ENCODE measurements around the gene PAX5.

DNA sequence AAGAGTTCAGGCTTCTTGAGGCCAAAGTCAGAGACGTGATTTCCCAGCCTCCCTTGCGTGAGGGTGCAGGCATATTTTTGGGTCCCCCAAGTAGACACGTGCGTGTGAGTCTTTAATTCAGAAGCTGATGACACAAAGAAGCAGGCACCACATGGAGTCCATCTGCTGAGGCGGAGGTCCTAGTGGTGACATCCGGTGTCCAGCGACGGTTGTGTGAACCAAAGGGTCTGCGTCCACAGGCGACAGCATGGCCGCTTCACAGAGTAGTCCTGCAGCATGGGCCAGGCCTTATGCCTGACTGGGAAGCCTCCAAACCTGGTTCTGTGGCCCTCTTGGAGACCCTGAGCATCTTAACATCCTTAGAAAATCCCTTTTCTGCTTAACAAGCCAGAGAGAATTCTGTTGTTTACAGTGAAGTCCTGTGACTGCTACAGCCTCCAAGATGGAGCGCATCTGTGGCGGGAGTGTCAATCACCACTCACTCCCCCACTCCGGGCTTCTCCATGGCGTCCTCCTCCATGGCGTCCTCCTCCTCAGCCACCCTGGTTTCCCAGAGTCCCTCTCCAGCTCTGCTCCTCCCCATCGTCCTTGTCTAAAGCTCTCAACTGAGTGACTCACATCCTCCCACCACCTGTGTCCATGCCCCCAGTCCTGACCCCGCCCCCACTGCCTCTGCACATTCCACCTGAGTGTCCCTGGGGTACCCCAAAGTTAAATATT lies 133.8 kb downstream of the PAX5 start:
- TF ChIP-seq, protein P1, sequence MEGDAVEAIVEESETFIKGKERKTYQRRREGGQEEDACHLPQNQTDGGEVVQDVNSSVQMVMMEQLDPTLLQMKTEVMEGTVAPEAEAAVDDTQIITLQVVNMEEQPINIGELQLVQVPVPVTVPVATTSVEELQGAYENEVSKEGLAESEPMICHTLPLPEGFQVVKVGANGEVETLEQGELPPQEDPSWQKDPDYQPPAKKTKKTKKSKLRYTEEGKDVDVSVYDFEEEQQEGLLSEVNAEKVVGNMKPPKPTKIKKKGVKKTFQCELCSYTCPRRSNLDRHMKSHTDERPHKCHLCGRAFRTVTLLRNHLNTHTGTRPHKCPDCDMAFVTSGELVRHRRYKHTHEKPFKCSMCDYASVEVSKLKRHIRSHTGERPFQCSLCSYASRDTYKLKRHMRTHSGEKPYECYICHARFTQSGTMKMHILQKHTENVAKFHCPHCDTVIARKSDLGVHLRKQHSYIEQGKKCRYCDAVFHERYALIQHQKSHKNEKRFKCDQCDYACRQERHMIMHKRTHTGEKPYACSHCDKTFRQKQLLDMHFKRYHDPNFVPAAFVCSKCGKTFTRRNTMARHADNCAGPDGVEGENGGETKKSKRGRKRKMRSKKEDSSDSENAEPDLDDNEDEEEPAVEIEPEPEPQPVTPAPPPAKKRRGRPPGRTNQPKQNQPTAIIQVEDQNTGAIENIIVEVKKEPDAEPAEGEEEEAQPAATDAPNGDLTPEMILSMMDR (IDR thresholded peaks at IDR 0.05; ENCODE audit: borderline replicate concordance, extremely low read depth, low read length, poor library complexity, severe bottlenecking): no peak
- TF ChIP-seq EZH2 (IDR thresholded peaks at IDR 0.05; ENCODE audit: borderline replicate concordance, low read depth, low read length, severe bottlenecking): no peak
